ENCODE data around the gene ANKHD1. TPM values are rescaled to one million over a fixed set of nuclear protein-coding genes. Genes with fewer than 3 reads are reported as not detected.

Gene ANKHD1
- total and polyA plus RNA-seq, 8 donors: 56.0 to 77.7 (median 64.0) TPM

- Histone ChIP-seq H3K4me1 (peaks cover 0 to 13% (median 7%) of the 10 kb centered on the region in 3 donors), H3K36me3 (peaks cover 0 to 8% (median 0%) of the 10 kb centered on the region in 3 donors), H3K27ac (no peak overlapping the region), H3K27me3 (no peaks in the 10 kb centered on the region), H3K9me3 (no peaks in the 10 kb centered on the region), H3K4me3 (no peak overlapping the region)
- TF ChIP-seq CTCF (IDR thresholded peaks at IDR 0.05): no peak
- DNase-seq (no peak), ATAC-seq (no peak), FAIRE-seq (no peak)
- 89 to 92% methylated on average over 1 of the region's 1 CpG for WGBS, 2 donors
- intact Hi-C loops (cut with DNase I): no loop called here
Observed at GRCh38 chr5:140466981-140467742, 65.5 kb downstream of the ANKHD1 start.

- no peak for DNase-seq
Observed at GRCh38 chr5:140468188-140468587, 66.6 kb downstream of the ANKHD1 start.

GRCh38 chr5:140469259-140469658 is 67.6 kb downstream of the ANKHD1 start:
- Histone ChIP-seq H3K27ac (no peak overlapping the region), H3K9me3 (no peaks in the 10 kb centered on the region), H3K4me1 (peaks cover 0 to 13% (median 7%) of the 10 kb centered on the region in 3 donors), H3K27me3 (no peaks in the 10 kb centered on the region), H3K36me3 (peaks cover 0 to 8% (median 0%) of the 10 kb centered on the region in 3 donors), H3K4me3 (no peak overlapping the region)
- FAIRE-seq: no peak
- 82% methylated on average over 6 of the region's 6 CpGs for WGBS, 2 donors
- no peak for TF ChIP-seq CTCF (IDR thresholded peaks at IDR 0.05)
- ATAC-seq: no peak
- intact Hi-C loops (cut with DNase I): no loop called here
- DNase-seq: no peak

More at GRCh38 chr5:140468188-140468587, 66.6 kb downstream of the ANKHD1 start:
- no peaks in the 10 kb centered on the region for H3K27me3 ChIP-seq
- intact Hi-C loops (cut with DNase I): no loop called here
- ATAC-seq (peak; percentile 88 to 95 (median 92)), FAIRE-seq (no peak)
- 33 to 35% methylated on average over 3 of the region's 3 CpGs for WGBS, 2 donors
- H3K9me3 ChIP-seq: no peaks in the 10 kb centered on the region
- TF ChIP-seq CTCF (IDR thresholded peaks at IDR 0.05): no peak
- H3K4me3 ChIP-seq: no peak overlapping the region
- peaks cover 0 to 8% (median 0%) of the 10 kb centered on the region in 3 donors for H3K36me3 ChIP-seq
- peak overlapping the region in 1 of 4 donors; percentile 18 for H3K27ac ChIP-seq
- H3K4me1 ChIP-seq: peaks cover 0 to 13% (median 7%) of the 10 kb centered on the region in 3 donors

- ATAC-seq: no peak
- Histone ChIP-seq H3K4me1 (peaks cover 0 to 13% (median 6%) of the 10 kb centered on the region in 3 donors), H3K27ac (peak overlapping the region in 1 of 4 donors; percentile 15), H3K27me3 (no peaks in the 10 kb centered on the region), H3K9me3 (no peaks in the 10 kb centered on the region), H3K36me3 (peaks cover 0 to 5% (median 0%) of the 10 kb centered on the region in 3 donors), H3K4me3 (no peak overlapping the region)
- no peak for FAIRE-seq
- no peak for DNase-seq
- TF ChIP-seq CTCF (IDR thresholded peaks at IDR 0.05): no peak
- 22 to 25% methylated on average over 3 of the region's 3 CpGs for WGBS, 2 donors
- intact Hi-C loops (cut with DNase I): no loop called here
Observed at GRCh38 chr5:140480310-140481014, 78.8 kb downstream of the ANKHD1 start.

Data from pancreas (tissue), 10 donors.